HG02678 (cell line): Measurements from ENCODE around the gene CPS1.

Source experiments
- ATAC-seq: cut with Tn5 transposase; IDR thresholded peaks from one replicate; pipeline ENCODE4 v1.9.1; 2021; ENCODE audit warnings: mild to moderate bottlenecking, moderate library complexity; ENCODE audit not compliant: unreplicated experiment

Gene CPS1

DNA sequence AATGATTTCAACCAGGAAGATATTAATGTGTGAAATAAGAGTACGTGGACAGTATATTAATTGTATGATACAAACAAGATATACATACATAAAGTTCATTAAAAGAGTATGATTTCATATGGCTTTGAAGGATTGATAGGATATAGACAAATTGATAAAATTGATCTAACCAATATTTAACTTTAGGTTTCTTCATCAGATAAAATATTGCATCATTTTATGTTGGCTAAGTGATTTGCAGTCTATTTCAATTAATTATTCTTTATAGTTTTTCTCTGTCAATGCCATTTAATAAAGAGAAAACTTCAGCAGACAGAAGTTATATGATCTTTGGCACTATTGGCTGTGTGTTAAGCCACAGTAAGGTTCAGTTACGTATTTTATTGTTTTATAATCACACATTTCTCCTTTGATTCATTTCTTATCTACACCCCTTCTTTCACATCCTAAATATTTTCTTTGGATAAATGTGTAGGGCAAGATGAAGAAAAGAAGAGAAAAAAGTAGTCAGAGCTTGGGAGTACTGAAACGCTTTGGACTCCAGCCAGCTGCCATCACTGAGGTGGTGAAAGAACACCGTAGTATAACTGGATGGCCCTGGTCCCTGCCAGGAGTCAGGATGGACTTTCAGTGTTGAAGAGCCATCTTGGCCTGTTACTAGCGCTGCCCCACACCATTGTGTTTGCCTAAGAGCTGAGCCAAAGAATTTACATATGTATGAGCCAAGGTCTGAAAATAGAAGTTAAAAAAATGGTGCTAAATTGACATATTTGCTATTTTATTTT is 9.8 kb upstream of the CPS1 start:
- ATAC-seq = no peak

DNA sequence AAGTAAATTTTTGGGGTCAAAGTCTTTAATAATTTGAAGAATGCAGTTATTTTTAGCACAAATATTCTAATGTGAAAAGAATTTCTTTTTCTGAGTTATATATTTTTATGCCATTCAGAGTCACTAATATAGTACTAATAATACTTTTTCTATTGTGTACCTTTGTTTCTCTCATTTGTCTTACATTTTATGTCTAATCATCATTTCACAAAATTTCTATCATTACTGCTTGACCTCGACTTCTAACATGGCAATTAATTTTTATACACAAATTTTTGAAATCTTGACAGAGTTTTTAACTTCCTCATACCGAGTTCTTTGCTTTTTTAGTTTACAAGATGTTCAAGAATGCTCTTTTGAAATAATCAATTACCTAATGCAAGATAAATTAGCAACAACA is 8.4 kb upstream of the CPS1 start:
- ATAC-seq = no peak

DNA sequence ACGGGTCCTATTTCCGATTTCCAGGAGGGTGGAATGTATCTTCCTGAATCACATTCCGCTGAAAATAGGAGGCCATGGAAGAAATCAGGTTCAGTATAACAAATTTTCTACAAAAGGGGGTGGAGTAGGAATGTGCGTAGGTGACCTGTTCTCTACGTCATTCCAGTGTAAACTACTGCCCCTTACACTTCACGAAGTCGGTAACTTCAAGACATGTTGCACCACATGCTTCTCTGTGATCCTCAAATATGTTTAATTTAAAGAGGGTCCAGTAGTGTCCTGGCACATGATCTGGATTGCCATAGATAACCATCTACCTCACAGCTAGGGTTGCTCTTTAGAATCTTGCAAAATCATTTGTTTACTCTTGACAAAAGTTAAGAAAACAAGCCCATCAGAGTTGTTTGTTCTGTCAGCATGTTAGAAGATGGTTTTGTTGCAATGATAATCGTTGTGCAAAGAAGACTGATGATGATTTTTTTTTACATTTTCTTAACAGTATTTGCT is 7.5 kb upstream of the CPS1 start:
- no peak for ATAC-seq

DNA sequence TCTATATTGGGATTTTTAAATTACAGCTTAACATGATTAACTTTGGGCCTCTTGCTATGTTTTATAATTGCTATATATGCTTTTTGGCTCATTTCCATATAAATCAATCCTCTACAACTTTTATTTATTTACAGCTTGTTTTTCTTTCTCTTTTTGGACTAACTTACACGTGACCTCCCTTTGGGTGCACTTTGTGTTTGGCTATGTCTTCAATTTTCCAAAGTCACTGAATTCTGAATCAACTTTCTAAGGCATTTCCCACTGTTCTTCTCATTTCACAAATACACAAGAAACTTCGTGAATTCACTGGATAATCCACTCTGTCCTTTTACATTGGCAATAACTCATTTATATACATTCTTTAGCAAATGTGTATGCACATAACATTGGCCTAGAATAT is 5.4 kb upstream of the CPS1 start:
- no peak for ATAC-seq

DNA sequence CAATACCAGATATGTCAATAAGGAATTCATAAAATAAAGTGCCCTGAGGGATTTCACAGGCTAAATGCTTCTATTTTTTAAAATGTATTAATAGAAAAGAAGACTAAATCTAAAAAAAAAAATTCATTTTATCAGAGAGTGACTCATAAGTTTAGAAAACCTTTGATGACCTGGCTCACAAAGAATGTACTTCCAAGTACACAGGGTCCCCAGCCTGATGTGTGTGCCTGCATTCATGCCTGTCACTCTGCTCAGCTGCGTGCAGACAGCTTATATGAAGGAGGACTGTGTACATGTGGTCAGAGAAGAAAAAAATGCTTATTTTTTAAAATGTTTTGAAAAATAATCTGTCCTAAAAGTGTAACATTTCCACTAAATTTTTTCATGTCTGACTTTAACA is 3.0 kb upstream of the CPS1 start:
- no peak for ATAC-seq

DNA sequence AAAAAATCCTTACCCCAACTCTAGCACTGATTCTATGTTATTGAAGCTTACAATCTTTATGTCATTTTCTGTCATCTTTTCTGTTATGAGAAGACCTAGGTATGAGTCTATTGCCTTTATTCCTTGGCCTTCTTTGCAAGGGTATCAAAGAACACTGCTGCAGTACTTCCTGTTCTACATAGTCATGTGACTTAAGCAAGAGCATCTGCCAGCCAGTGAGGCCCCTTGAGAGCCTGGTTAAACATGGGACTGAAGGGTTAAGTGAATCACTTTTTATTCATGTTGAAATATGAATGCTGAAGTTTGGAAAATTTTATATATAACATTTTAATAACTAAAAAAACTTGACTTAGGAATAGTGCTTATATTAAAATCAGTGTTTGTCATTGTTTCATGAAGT is 844 bp upstream of the CPS1 start:
- ATAC-seq = no peak

DNA sequence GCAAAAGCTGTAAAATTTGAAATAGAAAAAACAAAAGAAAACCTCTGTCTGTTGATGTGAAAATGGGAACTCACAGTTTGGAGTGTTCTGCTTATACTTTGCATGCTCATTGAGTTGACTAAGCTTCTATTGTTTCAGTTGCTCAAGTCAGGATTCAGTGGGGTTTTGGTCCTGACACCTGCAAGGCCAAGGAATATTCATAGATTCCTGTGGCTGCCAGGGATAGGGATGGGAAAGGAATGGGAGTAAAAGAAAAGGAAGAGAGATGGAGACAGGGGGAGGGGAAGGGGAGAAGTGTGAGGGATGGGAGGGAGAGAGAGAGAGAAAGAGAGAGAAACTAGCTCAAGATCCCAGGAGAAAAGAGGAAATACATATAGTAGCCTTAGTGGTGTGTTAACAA is 1.3 kb downstream of the CPS1 start:
- ATAC-seq = no peak

DNA sequence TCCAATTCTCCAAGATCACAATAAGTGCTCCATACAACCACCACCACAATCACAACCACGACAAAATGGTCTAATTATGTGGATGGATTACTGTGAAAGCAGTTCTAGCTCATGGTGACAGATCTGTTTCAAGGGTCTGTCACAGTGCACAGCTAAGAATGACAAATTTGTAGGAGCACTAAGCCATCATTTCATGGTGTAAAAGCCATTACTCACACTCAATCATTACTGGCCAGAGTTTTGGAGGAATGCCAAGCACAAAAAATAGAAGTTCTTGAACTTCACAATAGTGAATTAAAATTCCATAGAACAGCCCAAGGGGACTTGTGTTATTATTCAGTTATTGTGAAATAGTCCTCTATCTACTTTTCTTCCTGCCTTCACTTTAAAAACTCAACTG is 2.3 kb downstream of the CPS1 start:
- no peak for ATAC-seq

DNA sequence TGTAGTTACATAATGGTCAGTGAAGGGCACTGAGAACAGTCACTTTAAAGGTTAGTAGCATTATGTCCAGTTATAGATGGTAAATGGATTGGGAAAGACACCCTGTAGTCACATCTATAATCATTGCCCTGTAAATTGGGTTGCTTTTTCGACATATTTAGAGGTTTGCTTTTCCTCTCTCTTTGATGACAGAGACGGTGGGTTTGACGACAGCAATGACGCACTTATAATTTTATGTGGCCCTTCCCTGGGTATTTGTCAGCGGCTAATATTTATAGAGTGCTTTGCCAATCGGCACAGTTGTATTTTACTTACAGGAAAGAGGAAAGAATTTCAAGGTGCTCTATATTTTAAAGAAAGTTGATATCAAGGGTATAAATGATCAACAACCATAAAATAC is 2.8 kb downstream of the CPS1 start:
- no peak for ATAC-seq

DNA sequence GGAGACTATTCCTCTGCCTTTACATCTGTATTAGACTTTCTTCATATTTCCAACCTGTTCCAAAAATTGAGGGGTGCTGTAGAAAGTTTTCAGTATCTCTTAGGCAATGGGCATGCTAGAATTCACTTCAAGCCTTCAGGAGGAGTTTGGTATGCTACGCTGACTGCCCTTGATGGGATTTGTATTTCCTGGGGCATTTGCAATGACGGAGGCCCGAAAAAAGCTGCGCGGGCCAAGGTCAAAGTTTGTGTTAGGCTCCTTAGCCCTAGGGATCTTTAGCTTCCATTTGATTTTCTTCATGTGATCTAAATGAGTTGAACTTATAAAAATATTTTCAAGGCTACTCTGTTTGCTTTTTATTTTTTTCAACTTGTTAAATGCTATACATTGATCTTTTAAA is 5.1 kb downstream of the CPS1 start:
- ATAC-seq = no peak

DNA sequence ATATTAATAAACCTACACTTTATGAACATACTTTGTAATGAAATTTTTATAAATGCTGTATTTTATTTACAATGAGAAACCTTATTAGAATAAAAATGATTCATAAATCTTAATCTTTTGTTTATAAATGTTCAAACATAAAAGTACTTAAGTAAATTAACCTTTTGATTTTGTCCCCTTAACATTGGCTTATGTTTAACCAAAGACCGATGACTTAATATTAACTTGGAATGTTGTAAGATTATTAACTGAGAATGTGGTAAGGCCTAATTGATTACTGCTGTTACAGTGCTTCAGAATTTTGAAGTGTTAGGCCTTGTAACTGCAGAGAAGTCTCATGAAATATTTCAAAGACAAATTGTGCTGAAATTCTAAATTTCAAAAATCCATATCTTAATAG is 5.7 kb downstream of the CPS1 start:
- ATAC-seq = no peak

DNA sequence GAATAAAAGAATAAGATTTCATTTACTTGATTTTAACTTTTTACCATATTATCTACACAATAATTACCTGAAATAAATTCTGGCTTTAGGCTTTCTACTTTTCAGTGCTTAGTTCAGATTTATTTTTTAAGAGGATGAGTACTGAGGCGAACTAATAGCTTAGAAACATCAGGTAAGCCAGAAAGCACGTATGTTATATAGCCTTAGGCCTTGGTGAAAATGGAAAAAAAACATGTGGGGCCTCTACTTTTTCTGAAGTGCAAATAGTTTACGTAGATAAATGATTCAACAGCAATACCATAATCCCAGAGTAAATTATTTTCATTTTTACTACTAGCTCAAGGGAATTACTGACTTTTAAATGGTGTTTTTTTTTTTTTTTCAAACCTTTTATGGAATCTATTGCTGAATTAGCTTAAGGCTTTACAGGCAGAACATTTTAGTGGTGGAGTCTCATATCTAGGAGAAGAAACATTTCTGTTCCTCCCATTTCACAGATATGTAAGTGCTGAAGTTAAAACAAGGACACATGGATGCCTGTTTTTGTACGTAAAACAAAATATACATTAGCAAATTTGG is 6.2 kb downstream of the CPS1 start:
- ATAC-seq = no peak

DNA sequence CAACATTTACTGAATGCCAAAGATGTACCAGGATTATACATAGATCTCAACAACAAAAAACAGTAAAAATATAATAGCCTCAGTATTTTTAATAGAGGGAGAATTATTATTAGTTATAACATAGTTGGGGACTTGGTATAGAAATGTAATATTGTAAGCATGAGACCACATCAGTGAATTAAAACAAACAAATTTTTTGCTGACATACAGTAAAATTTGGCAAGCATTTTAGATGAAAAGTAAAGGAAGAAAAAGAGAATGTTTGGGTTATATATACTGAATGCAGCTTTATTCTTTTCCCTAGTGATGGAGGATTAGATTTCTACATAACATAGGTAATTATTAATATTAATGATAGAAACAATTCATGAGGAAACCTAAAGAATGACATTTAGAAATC is 10.9 kb downstream of the CPS1 start:
- no peak for ATAC-seq

DNA sequence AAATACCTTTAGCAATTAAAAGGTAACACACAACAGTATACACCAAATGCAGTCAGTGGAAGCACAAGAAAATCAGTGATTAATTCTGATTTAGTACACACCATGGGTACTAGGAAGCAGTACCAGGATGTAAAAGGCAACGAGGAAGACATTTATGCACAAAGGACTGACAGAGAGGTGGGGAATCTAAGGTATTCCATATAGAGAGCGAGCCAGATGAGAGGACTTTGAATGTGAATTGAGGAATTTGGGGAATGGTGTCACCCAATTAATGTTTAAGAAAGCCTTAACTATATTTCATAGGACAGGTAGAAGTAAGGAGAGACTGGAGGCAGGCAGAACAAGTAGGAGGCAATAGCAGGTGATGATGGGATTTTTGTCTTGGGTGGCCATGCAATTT is 11.7 kb downstream of the CPS1 start:
- ATAC-seq = no peak

DNA sequence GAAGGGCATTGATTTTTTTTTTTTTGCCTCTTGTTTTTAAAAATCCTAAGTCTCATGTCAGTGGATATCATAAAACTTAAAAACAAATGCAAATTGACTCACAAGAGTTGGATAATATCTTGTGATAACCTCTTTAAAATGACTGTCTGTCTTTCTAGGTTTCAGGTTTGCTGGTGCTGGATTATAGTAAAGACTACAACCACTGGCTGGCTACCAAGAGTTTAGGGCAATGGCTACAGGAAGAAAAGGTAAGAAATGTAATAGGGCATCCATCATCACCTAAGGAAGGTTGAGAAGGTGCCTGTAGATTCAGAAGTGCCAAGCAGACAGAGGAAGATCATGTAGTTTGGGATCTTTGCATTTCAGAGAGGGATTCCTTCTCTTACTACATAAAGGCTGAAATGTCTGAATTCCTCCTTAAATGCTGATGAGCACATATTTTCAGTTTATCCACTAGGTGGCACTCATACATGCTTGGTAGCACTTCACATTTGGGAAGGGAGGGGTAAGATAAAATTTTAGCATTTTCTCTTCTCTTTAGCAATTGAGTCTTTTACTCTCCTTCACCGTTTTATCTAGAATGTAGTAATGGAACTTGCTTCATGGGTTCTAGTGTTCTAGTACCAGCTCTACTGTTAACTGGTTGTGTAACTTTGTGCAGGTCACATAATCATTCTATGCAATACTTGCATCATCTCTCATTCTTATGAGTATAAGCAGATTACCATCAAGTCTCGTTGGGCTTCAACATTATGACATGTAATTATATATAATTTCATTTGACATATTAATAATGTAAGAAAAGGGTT is 21.1 kb downstream of the CPS1 start:
- peak; percentile 92 for ATAC-seq

DNA sequence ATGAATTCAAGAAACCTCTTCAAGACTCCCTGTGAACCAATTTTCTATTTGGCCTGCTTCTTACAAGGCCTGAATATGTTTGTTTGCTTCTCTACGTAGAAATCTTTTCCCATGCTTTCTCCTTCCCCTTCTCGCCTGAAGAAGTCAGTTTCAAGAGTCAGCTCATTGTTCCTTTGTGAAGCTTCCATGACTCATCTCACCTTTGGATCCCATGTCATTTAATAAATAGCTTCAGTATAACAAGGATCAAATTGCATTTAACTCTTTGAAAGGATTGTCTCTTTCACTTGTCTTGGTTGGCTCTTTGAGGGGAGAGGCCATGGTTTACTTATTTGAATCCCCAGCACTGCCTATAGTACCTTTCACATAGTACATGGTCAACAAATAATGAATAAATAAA is 28.4 kb downstream of the CPS1 start:
- ATAC-seq = no peak

DNA sequence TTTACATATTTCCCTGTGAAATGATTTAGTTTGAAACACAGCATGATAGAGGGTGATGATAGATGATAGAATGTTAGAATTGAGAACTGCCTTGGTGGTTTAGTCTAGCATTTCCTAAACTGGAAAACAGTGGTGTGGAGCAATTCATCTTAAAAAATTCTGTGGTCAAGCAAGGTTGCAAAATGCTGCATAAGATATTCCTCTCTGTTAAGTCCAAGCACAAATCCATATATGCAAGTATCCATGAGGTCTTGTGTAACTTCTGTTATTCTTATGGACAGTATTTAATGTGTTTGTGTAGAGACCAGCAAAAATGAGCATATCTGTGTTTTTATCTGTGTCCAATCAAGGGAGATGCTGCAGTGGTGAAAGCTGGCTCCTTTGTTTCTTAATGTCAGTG is 30.0 kb downstream of the CPS1 start:
- no peak for ATAC-seq

DNA sequence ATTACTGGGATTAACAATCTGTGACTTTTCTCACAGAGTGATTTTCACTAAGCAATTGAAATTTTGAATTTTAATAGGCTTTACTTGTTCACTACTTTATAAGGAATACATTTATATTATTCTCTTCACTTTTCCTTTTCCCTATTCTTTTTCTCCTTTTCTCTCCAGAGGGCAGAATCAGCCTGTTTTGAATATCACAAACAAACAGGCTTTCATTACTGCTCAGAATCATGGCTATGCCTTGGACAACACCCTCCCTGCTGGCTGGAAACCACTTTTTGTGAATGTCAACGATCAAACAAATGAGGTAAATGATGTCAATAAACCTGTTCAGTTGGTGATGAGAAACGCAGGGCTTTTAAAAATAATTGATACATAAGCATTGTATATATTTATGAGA is 35.3 kb downstream of the CPS1 start:
- ATAC-seq = no peak

DNA sequence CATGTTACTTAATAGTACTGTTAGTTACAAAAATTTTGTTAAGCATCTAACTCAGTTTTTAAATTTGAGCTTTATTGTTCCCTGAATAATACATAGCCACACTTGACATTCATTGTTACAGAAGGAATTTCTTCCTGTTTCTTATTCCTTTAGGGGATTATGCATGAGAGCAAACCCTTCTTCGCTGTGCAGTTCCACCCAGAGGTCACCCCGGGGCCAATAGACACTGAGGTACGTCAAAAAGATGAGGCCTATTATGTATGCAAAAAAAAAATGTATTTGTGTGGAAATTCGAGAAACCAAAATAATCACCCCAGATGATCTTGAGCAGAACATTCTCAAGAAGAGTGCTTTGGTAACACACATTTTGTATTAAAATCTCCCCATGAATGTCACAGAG is 36.3 kb downstream of the CPS1 start:
- ATAC-seq = no peak

DNA sequence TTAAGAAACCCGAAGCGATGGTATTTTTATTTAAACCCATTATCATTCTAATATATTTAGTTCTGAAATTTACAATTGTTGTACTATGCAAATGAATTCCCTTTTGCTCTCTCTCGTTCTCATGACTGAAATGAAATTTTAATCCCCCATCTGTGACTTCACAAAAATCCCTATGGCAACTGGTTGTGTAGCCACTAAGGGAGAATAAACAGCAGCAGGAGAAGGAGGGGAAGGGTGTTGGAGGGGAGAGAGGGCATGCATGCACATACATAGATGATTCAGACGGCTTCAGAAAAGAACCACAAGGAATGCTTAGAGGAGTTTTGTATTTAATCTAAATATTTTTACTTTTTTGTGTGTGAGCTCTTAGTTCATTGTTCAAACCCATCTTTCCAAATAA is 36.8 kb downstream of the CPS1 start:
- ATAC-seq = no peak

DNA sequence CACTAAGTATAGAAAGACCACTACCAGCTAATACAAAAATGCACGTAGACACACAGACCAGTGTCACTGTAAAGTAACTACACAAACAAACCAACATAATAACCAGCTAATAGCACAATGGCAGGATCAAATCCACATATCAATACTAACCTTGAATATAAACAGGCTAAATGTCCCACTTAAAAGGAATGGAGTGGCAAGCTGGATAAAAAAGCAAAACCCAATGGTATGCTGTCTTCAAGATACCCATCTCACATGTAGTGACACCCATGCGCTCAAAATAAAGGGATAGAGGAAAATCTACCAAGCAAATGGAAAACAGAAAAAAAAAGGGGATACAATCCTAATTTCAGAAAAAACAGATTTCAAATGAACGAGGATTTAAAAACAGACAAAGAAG is 41.8 kb downstream of the CPS1 start:
- ATAC-seq = no peak

DNA sequence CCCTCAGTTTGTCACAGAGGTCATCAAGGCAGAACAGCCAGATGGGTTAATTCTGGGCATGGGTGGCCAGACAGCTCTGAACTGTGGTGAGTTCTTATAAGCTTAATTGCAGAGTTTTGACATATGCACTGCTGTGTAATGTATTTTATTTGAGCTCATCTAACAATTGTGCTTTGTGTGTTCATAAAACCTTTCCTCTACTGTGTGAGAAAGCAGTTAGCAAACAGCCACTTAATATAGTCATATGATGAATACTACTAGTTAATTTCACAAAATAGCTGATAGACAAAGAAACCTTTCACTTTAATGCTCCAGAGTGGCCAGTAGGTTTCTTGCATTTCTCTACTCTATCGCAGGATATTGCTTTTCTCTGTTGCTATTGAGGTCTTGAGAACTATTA is 43.1 kb downstream of the CPS1 start:
- no peak for ATAC-seq
